Measurements from ENCODE around the gene OTOGL.
A peak's percentile ranks its signal among the peaks of the same experiment; 100 is the strongest.

OTOGL gene

GRCh38 chr12:80412343-80412953 is 313.1 kb downstream of the OTOGL start:
- in situ Hi-C loops (cut with HindIII; ENCODE audit: low pct_ligation_motif_present, low sequenced_read_pairs), result no loop called here
- no peaks in the 10 kb centered on the region for H3K27me3 ChIP-seq (replicated peaks)
- DNase-seq, result peak; percentile 44

DNA sequence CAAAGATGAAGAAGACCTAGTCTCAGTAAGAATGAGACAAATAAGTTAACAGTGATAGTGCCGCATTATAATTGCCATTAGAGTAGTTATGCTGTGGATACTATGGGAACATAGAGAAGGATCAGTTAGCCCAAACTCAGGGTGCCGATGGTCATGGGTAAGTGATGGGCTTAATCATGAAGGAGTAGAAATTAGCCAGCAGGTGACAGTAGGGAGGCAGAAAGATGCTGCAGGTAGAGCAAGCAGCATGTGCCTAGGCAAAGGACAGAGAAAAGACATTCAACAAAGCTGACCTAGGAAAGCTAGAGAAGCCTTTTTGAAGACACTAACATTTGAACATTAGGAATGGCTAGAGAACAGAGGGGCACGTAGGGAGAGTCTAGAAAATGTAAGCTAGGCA is 314.1 kb downstream of the OTOGL start:
- in situ Hi-C loops (cut with HindIII; ENCODE audit: low pct_ligation_motif_present, low sequenced_read_pairs), result no loop called here
- H3K27ac ChIP-seq, result no peak overlapping the region
- DNase-seq, result no peak
- no peaks in the 10 kb centered on the region for H3K36me3 ChIP-seq (replicated peaks)
- TF ChIP-seq CTCF (IDR thresholded peaks at IDR 0.05; ENCODE audit: low read depth, low read length, missing control alignments), result no peak
- H3K4me3 ChIP-seq (ENCODE audit: low read depth, low read length), result no peak overlapping the region
- H3K27me3 ChIP-seq (replicated peaks), result no peaks in the 10 kb centered on the region

More at GRCh38 chr12:80412343-80412953, 313.1 kb downstream of the OTOGL start:
- peak; percentile 57 for TF ChIP-seq CTCF (IDR thresholded peaks at IDR 0.05; ENCODE audit: low read depth, low read length, missing control alignments)
- no peaks in the 10 kb centered on the region for H3K36me3 ChIP-seq (replicated peaks)
- H3K4me3 ChIP-seq (ENCODE audit: low read depth, low read length), result no peak overlapping the region
- H3K27ac ChIP-seq, result no peak overlapping the region

- H3K4me3 ChIP-seq (ENCODE audit: low read depth, low read length), result no peak overlapping the region
- no peak overlapping the region for H3K27ac ChIP-seq
- in situ Hi-C loops (cut with HindIII; ENCODE audit: low pct_ligation_motif_present, low sequenced_read_pairs), result no loop called here
- TF ChIP-seq CTCF (IDR thresholded peaks at IDR 0.05; ENCODE audit: low read depth, low read length, missing control alignments), result no peak
- no peaks in the 10 kb centered on the region for H3K36me3 ChIP-seq (replicated peaks)
- no peaks in the 10 kb centered on the region for H3K27me3 ChIP-seq (replicated peaks)
- DNase-seq, result no peak
Measured at GRCh38 chr12:80415466-80415865, 316.1 kb downstream of the OTOGL start.

DNA sequence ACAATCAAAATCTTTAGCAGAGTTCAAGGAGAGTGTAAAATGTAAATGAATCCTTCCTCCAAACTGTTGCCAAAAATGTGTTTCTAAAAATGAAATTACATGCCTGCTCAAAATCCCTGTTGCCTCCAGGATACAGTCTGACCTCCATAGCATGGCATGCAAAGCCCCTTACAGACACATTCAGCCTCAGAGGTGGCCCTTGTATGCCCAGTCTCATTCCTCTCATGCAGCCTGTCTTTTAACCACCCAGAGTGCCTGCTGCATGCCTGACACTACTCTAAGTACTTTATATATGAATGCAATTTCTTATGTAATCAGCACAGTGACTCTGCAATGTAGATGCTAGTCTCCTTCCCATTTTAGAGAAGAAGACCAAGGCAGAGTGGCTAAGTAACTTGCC is 320.3 kb downstream of the OTOGL start:
- DNase-seq, result no peak
- Histone ChIP-seq H3K27ac (no peak overlapping the region), H3K27me3 (replicated peaks) (no peaks in the 10 kb centered on the region), H3K36me3 (replicated peaks) (no peaks in the 10 kb centered on the region), H3K4me3 (ENCODE audit: low read depth, low read length) (no peak overlapping the region)
- TF ChIP-seq CTCF (IDR thresholded peaks at IDR 0.05; ENCODE audit: low read depth, low read length, missing control alignments), result no peak
- in situ Hi-C loops (cut with HindIII; ENCODE audit: low pct_ligation_motif_present, low sequenced_read_pairs), result no loop called here

GRCh38 chr12:80420075-80420474 is 320.7 kb downstream of the OTOGL start:
- Histone ChIP-seq H3K27ac (no peak overlapping the region), H3K4me3 (ENCODE audit: low read depth, low read length) (no peak overlapping the region), H3K27me3 (replicated peaks) (no peaks in the 10 kb centered on the region), H3K36me3 (replicated peaks) (no peaks in the 10 kb centered on the region)
- in situ Hi-C loops (cut with HindIII; ENCODE audit: low pct_ligation_motif_present, low sequenced_read_pairs), result no loop called here
- no peak for TF ChIP-seq CTCF (IDR thresholded peaks at IDR 0.05; ENCODE audit: low read depth, low read length, missing control alignments)
- no peak for DNase-seq

GRCh38 chr12:80422550-80422949 is 323.2 kb downstream of the OTOGL start:
- H3K27ac ChIP-seq, result no peak overlapping the region
- DNase-seq, result no peak
- no peak overlapping the region for H3K4me3 ChIP-seq (ENCODE audit: low read depth, low read length)
- H3K36me3 ChIP-seq (replicated peaks), result no peaks in the 10 kb centered on the region
- no peaks in the 10 kb centered on the region for H3K27me3 ChIP-seq (replicated peaks)
- in situ Hi-C loops (cut with HindIII; ENCODE audit: low pct_ligation_motif_present, low sequenced_read_pairs), result no loop called here
- no peak for TF ChIP-seq CTCF (IDR thresholded peaks at IDR 0.05; ENCODE audit: low read depth, low read length, missing control alignments)

All from brain microvascular endothelial cell (primary cell).